H1 (cell line): Measurements from ENCODE around the gene RAB35. TPM values are rescaled to one million over a fixed set of nuclear protein-coding genes. Genes with fewer than 3 reads are reported as not detected.

Source experiments
- CTCF ChIA-PET: fragments of 300-600 bp; sonication (Branson Sonifier 250); formaldehyde crosslinking; loops from one replicate; lab custom pipeline; 2021; ENCODE audit not compliant: partially characterized antibody; lab: Charles Lee
- POLR2A ChIA-PET: fragments of 300-600 bp; sonication (Branson Sonifier 250); formaldehyde crosslinking; loops from one replicate; lab custom pipeline; 2021; ENCODE audit warnings: inconsistent platforms; ENCODE audit not compliant: partially characterized antibody; lab: Charles Lee
- DNase-seq, 2 experiments: peaks; one replicate each; pipeline versions ENCODE4 v3.0.0 to v3.0.0-alpha.2; 2010 to 2022; ENCODE audit warnings: low spot score in 2 of 2, low read depth in 1 of 2, mixed read lengths in 1 of 2
- FAIRE-seq: peaks from 2 replicates; lab custom pipeline; 2011; peaks lifted over from hg19 to GRCh38; lab: Jason Lieb, UNC
- H2AFZ ChIP-seq: 2 replicates; pipeline ENCODE4 v1.8.1; 2012; ENCODE audit warnings: low read length, inconsistent platforms
- H2AK5ac ChIP-seq: 2 replicates; pipeline ENCODE4 v1.6.1; 2013; ENCODE audit warnings: low read depth, low read length
- H2BK120ac ChIP-seq: replicated peaks from 2 replicates; pipeline ENCODE3; 2013; ENCODE audit warnings: low read depth, low read length, inconsistent platforms
- H2BK12ac ChIP-seq: 2 replicates; pipeline ENCODE4 v1.6.1; 2013; ENCODE audit warnings: low read depth, low read length
- H2BK15ac ChIP-seq: 2 replicates; pipeline ENCODE4 v1.6.1; 2013; ENCODE audit warnings: low read length
- H2BK20ac ChIP-seq: 2 replicates; pipeline ENCODE4 v1.6.1; 2013; ENCODE audit warnings: low read length
- H2BK5ac ChIP-seq: 2 replicates; pipeline ENCODE4 v1.6.1; 2013; ENCODE audit warnings: low read depth, low read length
- H3K14ac ChIP-seq: 2 replicates; pipeline ENCODE4 v1.6.1; 2013; ENCODE audit warnings: inconsistent platforms; ENCODE audit not compliant: insufficient read length
- H3K18ac ChIP-seq: 2 replicates; pipeline ENCODE4 v1.6.1; 2013; ENCODE audit warnings: low read length; ENCODE audit errors: extremely low read depth
- H3K23ac ChIP-seq: 2 replicates; pipeline ENCODE4 v1.6.1; 2013; ENCODE audit warnings: inconsistent platforms; ENCODE audit not compliant: insufficient read length
- H3K23me2 ChIP-seq: 2 replicates; pipeline ENCODE4 v1.6.1; 2013; ENCODE audit warnings: low read depth, low read length
- H3K27ac ChIP-seq: 2 replicates; pipeline ENCODE4 v1.6.1; 2011; ENCODE audit warnings: low read depth, low read length, inconsistent platforms
- H3K27me3 ChIP-seq, 4 experiments: replicated peaks in 1 of 4; 1 replicate in 1 of 4; 2 replicates in 3 of 4; pipeline versions ENCODE4 v1.6.1 to v1.8.1; 2011 to 2013; ENCODE audit warnings: low read length in 3 of 4, mild to moderate bottlenecking in 3 of 4, inconsistent platforms in 2 of 4, mixed read lengths in 2 of 4, moderate library complexity in 1 of 4; ENCODE audit not compliant: control insufficient read depth in 3 of 4, insufficient read depth in 3 of 4; ENCODE audit errors: extremely low read depth in 1 of 4
- H3K36me3 ChIP-seq, 4 experiments: 2 replicates each; pipeline versions ENCODE4 v1.6.1 to v1.8.1; 2011 to 2013; ENCODE audit warnings: mild to moderate bottlenecking in 4 of 4, low read length in 3 of 4, moderate library complexity in 2 of 4, control low read depth in 1 of 4, inconsistent platforms in 1 of 4; ENCODE audit not compliant: insufficient read depth in 4 of 4, control insufficient read depth in 2 of 4
- H3K4ac ChIP-seq: replicated peaks from 2 replicates; pipeline ENCODE3; 2013; ENCODE audit warnings: low read length, low read depth, mixed read lengths, inconsistent platforms; ENCODE audit not compliant: insufficient read length
- H3K4me1 ChIP-seq, 4 experiments: replicated peaks in 1 of 4; 1 replicate in 1 of 4; 2 replicates in 3 of 4; pipeline versions ENCODE4 v1.6.1 to v1.8.1; 2011 to 2013; ENCODE audit warnings: low read length in 3 of 4, inconsistent platforms in 2 of 4, mixed read lengths in 1 of 4; ENCODE audit not compliant: insufficient read depth in 4 of 4, control insufficient read depth in 3 of 4
- H3K4me2 ChIP-seq, 2 experiments: 2 replicates each; pipeline versions ENCODE4 v1.6.1 to v1.8.1; 2011 to 2013; ENCODE audit warnings: low read depth in 2 of 2, low read length in 2 of 2, control low read depth in 1 of 2, inconsistent platforms in 1 of 2, mild to moderate bottlenecking in 1 of 2; ENCODE audit not compliant: insufficient read depth in 1 of 2
- H3K4me3 ChIP-seq, 4 experiments: fragments of 200-600, 300-600 bp in 1 of 4; sonication (generic), shearing (Covaris generic), sonication (Bioruptor Twin) in 1 of 4; 2 replicates each; pipeline versions ENCODE4 v1.5.1 to v1.8.1; 2011 to 2016; ENCODE audit warnings: low read length in 4 of 4, low read depth in 3 of 4, control low read depth in 2 of 4, inconsistent platforms in 2 of 4, mild to moderate bottlenecking in 2 of 4, mixed read lengths in 1 of 4, moderate library complexity in 1 of 4; ENCODE audit not compliant: insufficient read depth in 2 of 4; ENCODE audit errors: extremely low read depth in 1 of 4
- H3K56ac ChIP-seq: replicated peaks from 2 replicates; pipeline ENCODE3; 2013; ENCODE audit warnings: low read depth, mild to moderate bottlenecking, mixed read lengths, low read length, inconsistent platforms; ENCODE audit not compliant: insufficient read length
- H3K79me1 ChIP-seq: 2 replicates; pipeline ENCODE4 v1.6.1; 2013; ENCODE audit warnings: low read depth, low read length, control low read depth
- H3K79me2 ChIP-seq, 2 experiments: 2 replicates each; pipeline versions ENCODE4 v1.6.1 to v1.8.1; 2012 to 2013; ENCODE audit warnings: low read length in 2 of 2, mild to moderate bottlenecking in 2 of 2, inconsistent platforms in 1 of 2; ENCODE audit not compliant: insufficient read depth in 2 of 2, control insufficient read depth in 1 of 2
- H3K9ac ChIP-seq, 4 experiments: replicated peaks in 1 of 4; 1 replicate in 1 of 4; 2 replicates in 3 of 4; pipeline versions ENCODE4 v1.6.1 to v1.8.1; 2011 to 2013; ENCODE audit warnings: low read depth in 3 of 4, low read length in 3 of 4, control low read depth in 2 of 4, mild to moderate bottlenecking in 2 of 4, moderate library complexity in 2 of 4, inconsistent platforms in 1 of 4; ENCODE audit errors: extremely low read depth in 1 of 4
- H3K9me3 ChIP-seq, 2 experiments: 2 replicates each; pipeline versions ENCODE4 v1.6.1 to v1.8.1; 2012 to 2013; ENCODE audit warnings: mild to moderate bottlenecking in 2 of 2, moderate library complexity in 2 of 2, control low read depth in 1 of 2, inconsistent platforms in 1 of 2, low read depth in 1 of 2, low read length in 1 of 2, mixed read lengths in 1 of 2; ENCODE audit not compliant: insufficient read depth in 2 of 2
- H4K20me1 ChIP-seq, 2 experiments: replicated peaks in 1 of 2; 2 replicates each; pipeline versions ENCODE3 to v1.8.1; 2011 to 2013; ENCODE audit warnings: inconsistent platforms in 2 of 2, low read length in 2 of 2, mild to moderate bottlenecking in 1 of 2; ENCODE audit not compliant: insufficient read depth in 2 of 2, control insufficient read depth in 1 of 2
- H4K5ac ChIP-seq: 2 replicates; pipeline ENCODE4 v1.6.1; 2013; ENCODE audit warnings: low read length, low read depth, mixed read lengths, inconsistent platforms; ENCODE audit not compliant: insufficient read length
- H4K8ac ChIP-seq: 2 replicates; pipeline ENCODE4 v1.8.0; 2013; ENCODE audit warnings: mild to moderate bottlenecking, moderate library complexity, low read length, inconsistent platforms; ENCODE audit not compliant: insufficient read depth; ENCODE audit errors: extremely low read depth
- H4K91ac ChIP-seq: replicated peaks from 2 replicates; pipeline ENCODE3; 2013; ENCODE audit warnings: low read length, mixed read lengths, inconsistent platforms; ENCODE audit not compliant: insufficient read length
- BRCA1 ChIP-seq: IDR thresholded peaks from 2 replicates; pipeline ENCODE4 v1.6.1; 2012; ENCODE audit warnings: low read depth, low read length, improper control_type of control experiment
- HDAC2 ChIP-seq, 2 experiments: fragments of 300-600 bp in 1 of 2; sonication (generic) in 1 of 2; IDR thresholded peaks; 2 replicates each; pipeline ENCODE4 v1.6.1; 2011 to 2012; ENCODE audit warnings: low read depth in 2 of 2, low read length in 2 of 2, mild to moderate bottlenecking in 2 of 2, moderate library complexity in 2 of 2, borderline replicate concordance in 1 of 2, inconsistent platforms in 1 of 2
- HDAC6 ChIP-seq: IDR thresholded peaks from one replicate; pipeline ENCODE4 v1.7.1; 2012; ENCODE audit warnings: low read depth, mild to moderate bottlenecking, inconsistent platforms, low read length, moderate library complexity
- KDM5A ChIP-seq: fragments of 200-600 bp; IDR thresholded peaks from 2 replicates; pipeline ENCODE4 v1.7.1; 2012; ENCODE audit warnings: mild to moderate bottlenecking, low read length, inconsistent platforms, mixed read lengths
- MAFK ChIP-seq: IDR thresholded peaks from 2 replicates; pipeline ENCODE4 v1.6.1; 2012; ENCODE audit warnings: low read depth, mild to moderate bottlenecking, improper control_type of control experiment, low read length
- PHF8 ChIP-seq: fragments of 200-600 bp; sonication (generic); conservative IDR thresholded peaks from 2 replicates; pipeline ENCODE4 v1.7.1; 2012; ENCODE audit warnings: low read depth, mild to moderate bottlenecking, inconsistent platforms, low read length, moderate library complexity
- RXRA ChIP-seq: IDR thresholded peaks from 2 replicates; pipeline ENCODE4 v1.6.1; 2011; ENCODE audit warnings: low read depth, mild to moderate bottlenecking, low read length, moderate library complexity; ENCODE audit not compliant: insufficient read depth
- SIN3A ChIP-seq, 2 experiments: IDR thresholded peaks in 1 of 2; conservative IDR thresholded peaks in 1 of 2; 2 replicates each; pipeline ENCODE4 v1.6.1; 2011 to 2012; ENCODE audit warnings: low read length in 2 of 2, improper control_type of control experiment in 1 of 2, low read depth in 1 of 2, mild to moderate bottlenecking in 1 of 2
- TEAD4 ChIP-seq: IDR thresholded peaks from 2 replicates; pipeline ENCODE4 v1.6.1; 2012; ENCODE audit warnings: low read depth, low read length, inconsistent platforms, mixed read lengths
- YY1 ChIP-seq: IDR thresholded peaks from 2 replicates; pipeline ENCODE4 v1.6.1; 2011; ENCODE audit warnings: low read depth, mild to moderate bottlenecking, low read length
- WGBS, 2 experiments: shearing (Covaris generic) in 1 of 2; methylation state at CpG; one replicate each; pipeline versions ENCODE4 v1.1.6 to v1.1.7; 2013 to 2015; ENCODE audit warnings: low lambda C conversion rate in 2 of 2, mixed read lengths in 2 of 2, inconsistent platforms in 1 of 2, low coverage in 1 of 2, missing lambda C conversion rate in 1 of 2; ENCODE audit not compliant: insufficient replicate concordance in 2 of 2, insufficient coverage in 1 of 2, insufficient read length in 1 of 2; ENCODE audit errors: extremely low coverage in 1 of 2, missing lambda C conversion rate in 1 of 2; 5-methylcytosine and 5-hydroxymethylcytosine counted together
- polyA plus RNA-seq, 7 experiments: library from polyadenylated mRNA; depleted of rRNA in 3 of 7; stranded (reverse) in 5 of 7; unstranded in 2 of 7; fragments of >200 nt in 5 of 7; fragments of 200-250 nt in 2 of 7; gene quantifications; 1 replicate in 5 of 7; 2 replicates in 1 of 7; 4 replicates in 1 of 7; pipeline versions ENCODE4 v1.2.1 to v1.2.3, GENCODE V29; 2011 to 2013; ENCODE audit warnings: missing spikeins in 2 of 7, mixed read lengths in 2 of 7
- total RNA-seq: library from RNA; stranded (reverse); fragmentation: NEBNext Ultra II Directional; extraction: Animal tissue kit (Norgen Biotek cat#: 25700); gene quantifications from 2 replicates; pipeline ENCODE4 v1.2.1, GENCODE V29; 2021

RAB35 gene
- total and polyA plus RNA-seq, 2 of the 8 experiments (the other 6 are each of a cell fraction or from before 2014, with no cell fraction given): 33.4 to 39.0 TPM

DNA sequence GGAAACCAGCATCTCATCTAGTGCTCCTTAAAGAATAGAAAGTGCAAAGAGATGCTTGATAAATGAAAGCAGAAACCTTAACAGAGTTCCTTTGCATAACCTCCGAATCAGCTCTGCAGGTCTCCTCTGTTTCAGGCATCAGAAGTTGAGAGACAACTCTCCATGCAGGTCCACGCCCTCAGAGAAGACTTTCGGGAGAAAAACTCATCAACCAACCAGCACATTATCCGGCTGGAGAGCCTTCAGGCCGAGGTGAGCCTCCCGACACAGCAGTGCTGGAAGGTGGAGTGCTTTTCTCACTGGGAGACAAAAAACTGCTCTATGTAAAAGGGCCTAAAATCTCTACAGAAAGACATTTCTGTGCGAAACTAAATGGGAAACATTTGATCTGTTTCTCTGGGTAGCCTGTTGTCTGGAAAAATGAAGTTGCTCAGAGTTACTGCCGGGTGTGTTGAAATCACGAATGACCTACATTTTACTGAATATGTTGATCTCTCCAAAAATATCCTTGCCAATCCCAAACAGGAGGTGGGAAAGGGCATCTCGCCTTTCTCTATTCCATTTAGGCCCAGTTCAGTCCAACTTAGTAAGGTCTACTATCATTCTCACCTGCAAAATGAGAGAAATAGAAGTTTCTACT lies 54.9 kb downstream of the RAB35 start:
- no peak overlapping the region for H3K27ac ChIP-seq
- H2BK20ac ChIP-seq: no peak overlapping the region
- H4K5ac ChIP-seq: no peak overlapping the region
- no peaks in the 10 kb centered on the region for H3K79me1 ChIP-seq
- no peak overlapping the region for H4K91ac ChIP-seq
- no peak overlapping the region for H2AK5ac ChIP-seq
- FAIRE-seq (no peak), DNase-seq (no peak)
- no peak overlapping the region for H2BK12ac ChIP-seq
- POLR2A ChIA-PET: no interaction called here
- no peak overlapping the region for H2BK120ac ChIP-seq
- H2BK15ac ChIP-seq: no peak overlapping the region
- no peak overlapping the region for H3K4ac ChIP-seq
- H3K56ac ChIP-seq: no peak overlapping the region
- H3K18ac ChIP-seq: no peak overlapping the region
- peaks cover 0 to 3% (median 0%) of the 10 kb centered on the region in 4 experiments; a peak in 2 of 8 replicates for H3K36me3 ChIP-seq
- H2BK5ac ChIP-seq: no peak overlapping the region
- no peaks in the 10 kb centered on the region for H3K79me2 ChIP-seq
- H3K27me3 ChIP-seq: no peaks in the 10 kb centered on the region
- H3K4me3 ChIP-seq: no peak overlapping the region
- WGBS, 2 experiments: 92% methylated on average over 10 of the region's 10 CpGs; no CpG with 5 or more reads in 1 of the 2 experiments
- H3K4me2 ChIP-seq: no peak overlapping the region
- H3K14ac ChIP-seq: no peak overlapping the region
- no peak overlapping the region for H2AFZ ChIP-seq
- no peaks in the 10 kb centered on the region for H3K23me2 ChIP-seq
- H3K4me1 ChIP-seq: peaks cover 0 to 4% (median 1%) of the 10 kb centered on the region in 4 experiments; a peak in 2 of 7 replicates
- CTCF ChIA-PET: no interaction called here
- H3K23ac ChIP-seq: no peak overlapping the region
- no peaks in the 10 kb centered on the region for H3K9me3 ChIP-seq
- H4K20me1 ChIP-seq: no peaks in the 10 kb centered on the region
- no peak overlapping the region for H3K9ac ChIP-seq
- H4K8ac ChIP-seq: no peak overlapping the region
- TF ChIP-seq BRCA1: no peak
- no peak for TF ChIP-seq MAFK
- TF ChIP-seq HDAC2 (IDR thresholded peaks at IDR 0.05; ENCODE audit: borderline replicate concordance in 1 of 2, low read depth in 2 of 2, low read length in 2 of 2): no peak
- TF ChIP-seq YY1: no peak
- TF ChIP-seq HDAC6: no peak
- no peak for TF ChIP-seq KDM5A
- no peak for TF ChIP-seq RXRA
- TF ChIP-seq TEAD4: no peak
- no peak for TF ChIP-seq PHF8
- no peak for TF ChIP-seq SIN3A (conservative IDR thresholded peaks at IDR 0.05 in 1 of 2, IDR thresholded peaks at IDR 0.05 in 1 of 2; ENCODE audit: low read depth in 1 of 2, low read length in 2 of 2)
